Activated T-helper 1 cell treated with Interleukin-2 at 50 U/mL for 16 hours (primary cell): ENCODE data around the gene PTPRM.

Source experiments
- DNase-seq: peaks from one replicate; pipeline ENCODE4 v3.0.0-alpha.2; 2020; ENCODE audit warnings: low read depth

The PTPRM gene

DNA sequence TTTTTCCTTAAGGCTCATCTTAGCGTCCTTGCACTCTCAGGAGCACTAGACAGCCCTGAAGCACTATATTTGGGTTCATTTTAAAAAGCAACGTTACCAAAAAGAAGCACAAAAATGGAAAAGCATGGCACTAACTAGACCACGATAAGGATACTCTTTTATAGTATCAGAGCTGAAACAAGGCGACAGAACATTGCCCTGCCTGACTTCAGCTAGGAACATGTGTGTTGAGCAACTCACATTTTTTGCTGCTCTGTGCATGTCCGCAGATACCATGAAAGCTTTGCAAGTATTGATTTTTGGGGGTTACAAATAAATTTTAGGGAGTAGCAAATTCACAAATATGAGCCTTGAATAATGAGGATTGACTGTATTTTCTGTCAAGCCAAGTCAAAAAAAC, 332.0 kb downstream of the PTPRM start:
- DNase-seq: no peak

DNA sequence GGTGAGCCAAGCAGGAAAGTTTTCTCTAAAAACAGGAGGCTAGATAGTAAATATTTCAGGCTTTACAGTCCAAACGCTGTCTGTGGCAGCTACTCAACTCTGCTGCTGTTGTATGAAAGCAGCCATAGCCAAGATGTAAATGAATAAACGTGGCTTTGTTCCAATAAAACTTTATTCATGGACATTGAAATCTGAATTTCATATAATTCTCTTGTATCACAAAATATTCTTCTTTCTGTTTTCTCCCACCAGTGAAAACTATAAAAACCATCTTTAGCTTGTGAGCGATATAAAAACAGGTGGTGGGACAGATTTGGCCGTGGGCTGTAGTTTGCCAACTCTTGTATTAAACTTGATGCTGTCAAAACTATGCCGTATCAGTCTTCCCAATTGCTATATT, 333.0 kb downstream of the PTPRM start:
- DNase-seq: no peak

DNA sequence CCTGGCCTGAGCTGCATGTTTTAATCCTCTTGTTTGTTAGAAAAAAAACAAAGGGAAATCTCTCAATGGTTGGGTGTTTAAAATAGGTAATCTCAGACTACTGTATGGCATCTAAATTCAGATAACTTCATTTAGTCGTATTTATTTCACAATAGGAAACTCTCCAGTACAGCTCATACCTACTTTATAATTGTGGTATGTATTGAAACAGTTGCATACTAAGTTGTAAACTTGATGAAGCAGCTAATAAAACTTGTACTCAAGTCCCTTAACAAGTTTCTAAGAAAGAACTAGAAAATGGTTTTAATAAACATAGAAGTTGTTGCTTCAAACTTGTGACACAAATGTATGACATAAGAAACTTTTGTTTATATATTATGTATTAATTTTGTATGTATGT, 334.5 kb downstream of the PTPRM start:
- no peak for DNase-seq

DNA sequence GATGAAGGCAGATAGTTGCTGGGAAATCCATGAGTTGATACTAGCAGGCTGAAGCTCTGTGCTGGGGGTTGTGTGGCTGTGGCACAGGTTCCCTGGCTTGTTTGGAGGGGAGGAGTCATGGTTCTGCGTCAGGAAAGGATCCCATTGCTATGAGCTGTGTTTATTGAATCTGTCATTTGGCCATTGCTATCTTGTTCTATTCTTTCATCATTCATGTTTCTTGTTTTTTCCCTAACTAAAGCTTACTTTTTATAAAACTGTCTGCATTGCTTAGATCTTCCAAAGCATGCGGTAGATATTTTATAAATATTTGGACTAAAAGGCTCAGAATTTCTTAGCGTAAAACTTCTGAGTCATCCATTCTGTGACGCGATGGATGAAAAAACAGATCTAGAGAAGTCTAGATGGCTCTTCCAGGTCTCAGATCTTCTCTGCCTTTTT, 335.3 kb downstream of the PTPRM start:
- no peak for DNase-seq

DNA sequence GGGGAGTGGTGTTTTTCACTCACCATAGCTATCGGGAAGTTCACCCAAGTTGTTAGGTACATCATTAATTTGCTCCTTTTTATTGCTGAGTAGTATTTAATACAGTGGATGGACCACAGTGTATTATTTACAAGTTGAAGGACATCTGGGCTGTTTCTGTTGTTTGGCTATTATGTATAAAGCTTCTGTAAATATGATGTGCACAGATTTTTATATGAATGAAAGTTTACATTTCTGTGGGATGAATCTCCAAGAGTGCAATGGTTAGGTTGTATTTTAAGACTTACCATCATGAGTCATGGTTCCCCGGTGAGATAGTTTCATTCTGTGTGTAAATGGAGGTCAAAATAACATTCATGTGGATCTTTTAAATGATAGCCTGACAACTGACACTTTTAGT, 337.4 kb downstream of the PTPRM start:
- no peak for DNase-seq

DNA sequence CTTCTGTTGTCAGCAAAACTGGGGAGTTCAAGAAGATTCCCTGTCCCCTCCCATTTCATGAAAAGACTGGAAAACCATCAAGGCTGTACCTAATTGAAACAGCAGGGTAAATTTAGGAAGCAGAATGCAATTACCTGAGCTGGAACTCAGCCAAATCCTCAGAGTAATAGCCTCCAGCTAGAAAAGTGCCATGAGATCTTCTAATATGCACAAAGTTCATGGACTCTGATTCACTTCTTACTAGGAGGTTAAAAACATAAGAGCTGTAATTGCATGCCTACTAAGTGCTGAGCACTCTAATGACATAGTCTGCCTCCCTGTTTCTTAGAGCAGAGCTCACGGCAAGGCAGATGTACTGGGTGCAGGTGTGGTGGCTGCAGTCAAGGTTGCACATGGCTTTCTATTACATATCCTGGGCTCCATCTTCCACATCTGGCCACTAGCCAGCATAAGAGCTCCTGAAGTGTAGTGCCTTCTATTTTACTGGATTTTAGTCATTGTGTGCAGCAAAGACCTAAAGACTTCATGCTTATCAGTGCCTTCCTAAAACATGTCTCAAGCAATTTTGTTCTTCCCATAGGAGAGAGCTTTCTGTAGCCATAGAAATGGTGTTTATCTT, 341.7 kb downstream of the PTPRM start:
- no peak for DNase-seq

DNA sequence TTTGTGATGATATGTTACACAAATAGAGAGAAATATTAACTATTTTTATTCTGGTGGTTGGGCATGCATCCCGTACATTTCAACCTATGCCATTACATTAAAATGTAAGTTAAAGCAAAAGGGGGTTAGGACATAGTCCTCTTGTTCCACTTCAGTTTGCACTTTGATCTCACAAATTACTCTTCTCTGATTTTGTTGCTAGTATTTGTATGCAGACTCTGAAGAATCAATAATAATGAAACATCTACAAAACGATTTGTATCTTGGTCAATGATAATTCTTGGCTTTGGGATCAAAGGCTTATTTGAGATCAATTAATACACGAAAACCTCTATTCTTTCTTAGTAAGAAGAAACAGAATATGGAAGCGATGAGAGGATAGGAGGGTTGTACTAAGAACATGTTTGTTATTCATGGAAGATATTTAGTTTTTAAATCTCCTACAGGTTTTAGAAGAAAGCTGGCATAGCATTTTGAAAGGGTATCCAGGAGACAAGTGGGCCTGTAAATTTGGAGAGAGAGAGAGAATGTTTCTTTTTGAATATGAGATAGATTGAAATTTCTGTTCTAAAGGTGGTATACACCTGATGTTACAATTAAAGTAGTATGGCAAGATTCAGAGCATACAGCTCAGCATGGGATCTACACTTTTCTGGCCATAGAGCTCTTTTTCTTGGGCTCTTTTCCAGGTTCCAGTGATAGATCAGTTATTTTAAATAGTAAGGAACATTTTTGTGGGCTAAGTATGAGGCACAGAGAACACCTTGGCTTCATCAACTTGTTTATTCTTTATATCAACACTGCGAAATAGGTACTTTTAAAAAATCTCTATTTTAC, 347.9 kb downstream of the PTPRM start:
- no peak for DNase-seq

DNA sequence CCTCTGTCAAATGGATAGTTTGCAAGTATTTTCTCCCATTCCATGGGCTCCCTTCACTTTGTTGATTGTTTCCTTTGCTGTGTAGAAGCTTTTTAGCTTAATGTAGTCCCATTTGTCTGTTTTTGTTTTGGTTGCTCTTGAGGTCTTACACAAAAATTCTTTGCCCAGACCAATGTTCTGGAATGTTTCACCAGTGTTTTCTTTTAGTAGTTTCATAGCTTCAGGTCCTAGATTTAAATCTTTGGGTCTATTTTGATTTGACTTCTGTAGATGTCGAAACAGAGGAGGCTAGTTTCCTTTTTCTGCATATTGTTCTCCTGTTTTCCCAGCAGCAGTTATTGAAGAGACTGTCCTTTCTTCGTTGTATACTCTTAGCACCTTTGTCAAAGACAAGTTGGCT, 351.6 kb downstream of the PTPRM start:
- DNase-seq: no peak

DNA sequence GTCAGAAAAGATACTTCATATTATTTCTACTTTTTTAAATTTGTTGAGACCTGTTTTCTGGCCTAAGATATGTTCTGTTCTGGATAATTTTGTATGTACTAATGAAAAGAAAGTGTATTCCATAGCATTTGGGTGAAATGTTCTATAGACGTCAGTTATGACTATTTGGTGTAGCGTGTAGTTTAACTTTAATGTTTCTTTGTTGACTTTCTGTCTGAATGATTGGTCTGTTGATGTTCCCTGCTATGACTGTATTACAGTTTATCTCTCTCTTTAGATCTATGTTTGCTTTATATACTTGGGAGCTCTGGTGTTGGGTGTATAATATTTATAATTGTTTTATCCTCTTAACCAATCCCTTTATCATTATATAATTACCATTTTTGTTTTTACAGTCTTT, 352.4 kb downstream of the PTPRM start:
- no peak for DNase-seq

DNA sequence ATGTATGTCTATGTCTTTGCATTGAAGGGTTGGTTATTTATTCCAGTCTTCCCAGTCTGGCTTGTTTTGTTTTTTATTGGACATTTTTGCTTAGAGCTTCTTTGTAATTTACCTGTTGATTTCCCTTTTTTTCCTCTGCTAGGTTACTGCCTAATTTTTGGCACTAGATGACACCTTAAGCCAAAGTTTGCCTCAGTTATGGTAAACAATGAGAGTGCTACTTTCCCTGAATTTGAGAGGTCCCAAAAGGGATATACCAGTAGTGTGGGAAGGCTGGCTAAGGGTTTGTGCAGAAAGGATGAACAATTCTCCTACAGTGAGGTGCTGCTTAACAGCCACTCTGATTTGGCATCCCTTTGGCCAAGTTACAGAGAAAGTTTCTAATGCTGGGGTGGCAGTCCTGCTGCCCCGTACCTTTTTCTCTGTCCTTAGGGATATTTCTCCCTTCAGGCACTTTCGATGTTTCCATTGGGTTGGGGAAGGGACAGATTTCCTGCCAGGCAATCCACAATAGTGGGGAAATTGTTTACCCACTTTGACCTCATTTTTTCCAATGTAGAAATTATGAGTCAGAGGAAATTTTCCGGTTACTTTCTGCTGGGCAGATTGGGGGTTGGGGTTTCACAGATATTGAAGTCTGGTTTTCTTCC, 354.9 kb downstream of the PTPRM start:
- no peak for DNase-seq

DNA sequence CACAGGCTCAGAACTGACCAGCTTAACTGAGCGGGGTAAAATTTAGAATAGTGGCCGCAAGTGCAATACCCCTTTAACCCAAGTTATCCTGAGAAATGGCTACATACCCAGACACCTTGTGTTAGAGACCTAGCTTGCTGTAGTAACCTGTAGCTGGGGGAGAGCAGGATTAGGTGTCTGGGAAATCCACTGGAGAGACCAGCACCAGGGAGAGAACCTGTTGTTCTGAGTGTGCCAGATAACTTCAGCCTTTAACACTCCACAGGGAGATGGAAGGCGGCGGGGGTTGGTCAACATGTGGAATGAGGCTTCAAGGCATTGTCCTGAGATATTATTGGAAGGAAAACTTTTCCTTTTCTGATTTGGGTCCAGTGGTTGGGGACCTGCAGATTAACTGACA, 356.0 kb downstream of the PTPRM start:
- no peak for DNase-seq

DNA sequence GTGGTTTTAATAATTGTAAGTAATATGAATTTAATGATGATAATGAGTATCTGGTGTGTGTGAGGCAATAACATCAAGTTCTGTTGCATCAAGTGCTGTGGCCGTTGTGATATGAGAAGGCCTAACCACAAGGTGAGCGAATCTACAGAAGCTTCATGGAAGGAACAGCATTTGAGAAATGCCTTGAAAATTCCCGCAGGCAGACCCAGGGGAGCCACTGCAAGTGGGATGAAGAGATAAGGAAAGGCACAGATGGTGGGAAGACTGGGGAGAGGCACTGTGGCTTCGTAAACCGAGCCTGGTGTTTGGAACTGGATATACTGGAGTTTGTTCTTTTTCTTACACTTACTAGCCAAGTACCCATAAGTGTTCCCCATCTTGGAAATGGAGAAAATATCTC, 357.5 kb downstream of the PTPRM start:
- no peak for DNase-seq

DNA sequence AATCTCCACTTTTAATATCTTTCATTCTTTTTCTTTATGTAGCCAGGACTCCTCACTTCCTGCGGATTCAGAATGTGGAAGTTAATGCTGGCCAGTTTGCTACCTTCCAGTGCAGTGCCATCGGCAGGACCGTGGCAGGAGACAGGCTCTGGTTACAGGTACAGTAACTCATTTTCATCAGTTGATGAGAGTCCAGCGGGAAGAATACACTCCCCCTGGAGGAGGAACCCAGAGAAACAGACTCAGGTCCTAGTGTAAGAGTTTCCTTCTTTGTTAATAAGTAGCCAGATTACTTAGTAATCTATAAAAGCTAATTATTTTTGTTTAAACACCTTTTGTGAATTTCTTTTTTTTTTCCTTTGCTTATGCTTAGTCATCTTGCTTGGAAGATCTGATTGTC, 359.4 kb downstream of the PTPRM start:
- DNase-seq: no peak

DNA sequence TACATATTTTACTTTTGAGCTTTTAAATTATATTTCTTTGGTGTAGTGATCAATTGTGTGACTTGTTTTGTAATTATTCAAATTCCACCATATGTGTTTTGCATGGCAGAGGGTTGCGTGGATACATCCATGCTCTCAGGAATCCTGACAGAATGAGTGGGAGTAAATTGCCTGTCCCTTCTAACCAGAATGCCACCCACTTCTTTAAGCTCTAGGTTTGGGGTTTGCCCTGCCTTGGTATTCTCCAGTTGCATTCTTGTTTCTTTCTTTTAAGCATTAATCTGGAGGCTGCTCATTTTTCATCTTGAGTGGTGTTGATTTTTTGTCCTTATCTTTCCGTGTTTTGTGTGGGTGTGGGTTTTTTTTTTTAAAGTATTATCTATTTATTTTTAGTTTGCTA, 360.0 kb downstream of the PTPRM start:
- DNase-seq: no peak

DNA sequence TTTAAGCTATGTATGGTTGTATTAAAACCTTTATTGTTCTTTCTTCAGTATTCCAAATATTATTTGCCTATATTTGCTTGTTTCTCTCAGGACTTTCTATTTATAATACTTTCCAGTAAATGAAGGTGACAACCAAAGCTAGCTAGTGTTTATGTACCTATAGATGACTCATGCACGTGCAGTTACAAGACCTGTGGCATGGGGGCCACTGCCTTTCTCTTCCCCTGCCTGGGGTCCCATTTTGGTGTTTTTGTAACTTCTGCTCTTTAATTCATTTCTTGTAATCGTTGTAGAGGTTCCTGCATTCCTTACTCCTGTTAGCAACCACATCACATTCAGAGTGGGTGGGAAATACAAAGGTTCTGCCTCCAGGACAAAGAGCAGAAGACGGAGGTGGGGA, 364.6 kb downstream of the PTPRM start:
- no peak for DNase-seq

DNA sequence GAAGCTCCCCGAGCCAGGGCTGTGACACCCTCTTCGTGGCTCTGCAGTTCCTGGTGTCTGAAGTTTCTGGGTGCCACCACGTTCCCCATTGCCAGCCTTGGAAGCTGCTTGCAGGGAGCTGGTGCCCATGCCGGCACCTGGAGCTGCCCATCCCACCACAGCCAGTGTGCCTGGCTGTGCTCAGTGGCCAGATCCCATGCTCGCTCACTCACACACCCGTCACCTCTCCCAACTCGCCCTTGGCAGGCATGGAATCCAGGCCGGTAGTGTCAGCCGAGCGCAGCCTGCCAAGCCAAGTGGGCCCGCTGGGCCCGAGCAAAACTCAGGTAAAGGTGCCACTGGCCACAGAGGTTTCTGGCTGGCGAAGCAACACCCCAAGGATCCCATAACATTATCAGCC, 370.2 kb downstream of the PTPRM start:
- DNase-seq: no peak

DNA sequence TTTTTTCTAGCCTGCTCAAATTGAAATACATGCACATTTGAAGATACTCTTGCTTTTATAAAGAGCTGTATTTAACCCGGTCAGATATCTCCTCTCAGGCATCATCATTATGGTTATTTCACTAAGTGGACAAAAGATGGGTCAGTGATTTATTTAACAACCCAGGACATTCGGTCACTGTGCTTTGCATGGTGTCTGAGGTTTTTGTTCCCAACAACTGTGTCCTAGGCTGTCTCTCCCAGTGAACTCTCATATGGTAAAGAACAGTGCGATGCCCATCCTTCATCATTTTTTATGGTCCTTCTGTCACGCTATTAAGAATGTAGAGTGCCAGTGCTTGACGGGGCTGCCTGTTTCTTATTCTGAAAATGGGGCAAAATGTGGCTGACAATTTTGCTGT, 372.4 kb downstream of the PTPRM start:
- DNase-seq: no peak

DNA sequence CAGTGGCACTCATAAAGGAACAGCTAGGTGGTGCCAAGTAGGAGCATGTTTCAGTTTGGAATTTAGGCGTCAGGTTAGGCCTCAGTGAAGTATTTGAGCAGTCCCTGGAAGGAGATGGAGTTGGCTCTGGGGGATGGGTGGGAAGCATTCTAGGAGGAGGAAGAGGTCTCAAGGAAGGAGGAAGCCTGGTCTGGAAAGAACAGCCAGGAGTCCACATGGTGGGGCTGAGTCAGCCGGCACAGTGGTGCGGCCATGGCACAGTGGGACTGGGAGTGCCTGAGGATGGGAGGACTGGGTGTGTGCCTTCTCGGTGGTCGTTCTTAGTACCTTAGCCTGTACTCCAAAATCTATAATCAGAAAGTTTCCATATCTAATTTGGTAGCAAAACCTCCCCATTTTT, 373.3 kb downstream of the PTPRM start:
- no peak for DNase-seq

DNA sequence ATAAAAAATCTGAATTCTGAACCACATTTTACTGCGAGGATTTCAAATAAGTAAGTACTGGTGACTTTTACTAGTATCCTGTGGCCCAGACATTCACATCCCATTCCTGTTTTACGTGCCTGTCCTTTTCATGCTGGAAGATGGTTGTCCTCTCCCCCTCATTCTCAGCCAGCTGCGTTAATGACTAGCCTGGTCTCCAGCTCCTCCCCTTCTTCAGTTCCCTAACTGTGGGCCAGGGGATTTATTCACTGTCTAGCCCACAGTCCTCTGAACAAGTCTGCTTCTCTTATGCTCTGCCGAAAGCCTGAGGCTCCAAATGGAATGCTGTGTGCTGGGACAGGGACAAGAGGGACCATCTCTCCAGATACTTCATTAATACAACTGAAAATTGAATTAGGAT, 373.9 kb downstream of the PTPRM start:
- DNase-seq: no peak

DNA sequence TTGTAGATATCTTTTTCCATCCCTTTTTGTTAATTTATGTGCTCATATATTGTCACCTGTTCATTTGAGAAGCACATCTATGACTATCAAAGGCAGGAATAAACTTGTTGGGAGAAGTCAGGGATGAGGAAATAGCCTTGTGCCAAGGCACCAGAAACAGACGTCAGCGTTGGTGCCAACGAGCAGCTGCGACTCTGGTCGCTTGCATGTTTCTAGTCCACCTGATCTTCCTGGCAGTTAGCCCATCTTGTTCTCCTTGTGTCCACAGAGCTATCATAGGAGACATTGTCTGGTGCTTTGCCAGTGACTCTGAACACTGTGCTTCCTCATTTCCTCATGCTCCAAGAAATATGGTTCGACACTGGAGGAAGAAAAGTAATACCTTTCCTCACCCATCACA, 374.4 kb downstream of the PTPRM start:
- DNase-seq: no peak

DNA sequence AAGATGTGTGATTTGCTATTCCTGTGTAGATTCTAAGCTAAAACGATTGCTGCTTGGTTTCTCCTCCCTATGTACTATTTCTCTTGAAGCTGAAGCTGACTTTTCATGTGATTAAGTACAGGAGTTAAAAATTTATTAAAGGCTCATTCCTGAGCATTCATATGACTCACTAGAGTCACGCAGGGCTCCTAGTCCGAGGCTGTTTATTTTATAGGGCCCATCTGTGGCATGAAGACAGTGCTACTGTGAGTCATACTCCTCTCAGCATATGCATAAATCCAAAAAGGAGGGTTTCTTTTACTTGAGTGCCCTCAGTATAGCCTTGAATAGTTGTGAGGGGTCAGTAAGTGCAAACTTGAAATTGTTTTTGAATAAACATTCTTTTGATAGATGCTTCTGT, 378.8 kb downstream of the PTPRM start:
- DNase-seq: no peak

DNA sequence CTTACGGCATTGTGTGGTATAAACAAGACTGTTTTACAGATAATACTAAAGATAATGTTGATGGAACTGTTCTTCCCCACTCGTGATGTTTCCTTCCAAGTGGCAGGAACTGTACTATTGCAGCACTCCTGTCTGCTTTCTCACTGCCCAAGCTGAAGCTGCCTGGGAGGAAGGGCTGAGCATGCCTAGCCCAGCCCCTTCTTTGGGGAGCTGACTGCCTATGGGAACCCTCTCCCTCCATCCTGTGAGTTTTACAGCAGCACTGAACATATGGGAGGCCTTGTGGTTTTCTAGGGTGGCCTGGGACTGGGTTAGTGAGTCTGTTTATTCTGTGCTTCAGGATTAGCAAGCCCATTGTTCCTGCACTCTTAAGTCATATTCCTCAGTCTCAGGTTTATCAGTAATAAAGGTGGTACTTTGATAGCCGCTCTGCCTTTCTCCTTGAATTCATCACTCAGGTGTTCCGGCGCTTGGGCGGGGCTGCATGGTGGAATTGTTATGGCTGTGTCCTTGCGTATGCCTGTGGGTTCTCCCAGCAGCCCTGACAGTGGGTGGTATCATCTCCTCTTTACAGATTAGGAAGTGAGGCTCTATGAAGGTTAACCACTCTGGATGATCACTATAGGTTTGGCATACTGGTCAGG, 379.7 kb downstream of the PTPRM start:
- no peak for DNase-seq
